HG02588 (cell line): ENCODE data around the gene CLCNKB.
"Not testable (repeated sequence)": the region's sequence is repeated elsewhere in the genome, so short reads cannot be mapped to it uniquely, and the experiment has no call there.

ENCODE experiments used
- ATAC-seq: cut with Tn5 transposase; IDR thresholded peaks from one replicate; pipeline ENCODE4 v1.9.1; 2021; ENCODE audit warnings: mild to moderate bottlenecking, moderate library complexity; ENCODE audit not compliant: unreplicated experiment

The CLCNKB gene

DNA sequence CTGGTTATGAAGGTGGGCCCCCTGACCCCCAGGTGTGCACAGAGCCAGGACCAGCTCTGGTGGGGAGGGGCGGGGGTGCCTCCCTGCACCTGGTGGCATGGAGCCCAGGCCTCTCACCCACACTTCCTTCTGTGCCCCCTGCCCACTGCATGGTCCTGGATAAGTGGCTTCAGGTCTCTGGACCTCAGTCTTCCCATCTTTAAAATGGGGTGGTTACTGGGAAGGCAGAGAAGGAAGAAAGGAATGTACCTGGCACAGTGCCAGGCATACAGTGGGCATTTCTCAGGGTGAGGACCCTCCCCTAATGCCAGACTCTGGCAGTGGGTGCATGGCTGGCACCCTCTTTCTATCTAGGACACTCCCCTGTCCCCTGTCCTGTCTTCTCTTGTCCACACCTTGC, 14.3 kb upstream of the CLCNKB start:
- ATAC-seq = no peak

DNA sequence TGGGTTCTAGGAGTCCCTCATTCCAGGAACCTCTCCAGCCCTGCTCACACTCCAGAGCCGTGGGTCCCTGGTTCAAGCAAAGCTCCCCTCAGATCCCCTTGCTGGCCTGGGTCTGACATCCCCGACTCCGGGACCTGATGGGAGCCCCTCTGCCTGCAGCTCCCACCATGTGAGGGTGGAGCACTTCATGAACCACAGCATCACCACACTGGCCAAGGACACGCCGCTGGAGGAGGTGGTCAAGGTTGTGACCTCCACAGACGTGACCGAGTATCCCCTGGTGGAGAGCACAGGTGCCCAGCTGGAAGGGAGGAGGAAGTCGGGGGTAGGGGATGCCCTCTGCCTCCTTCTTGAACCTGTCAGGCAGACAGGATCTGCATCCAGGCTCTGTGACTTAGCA, 12.0 kb upstream of the CLCNKB start:
- no peak for ATAC-seq

DNA sequence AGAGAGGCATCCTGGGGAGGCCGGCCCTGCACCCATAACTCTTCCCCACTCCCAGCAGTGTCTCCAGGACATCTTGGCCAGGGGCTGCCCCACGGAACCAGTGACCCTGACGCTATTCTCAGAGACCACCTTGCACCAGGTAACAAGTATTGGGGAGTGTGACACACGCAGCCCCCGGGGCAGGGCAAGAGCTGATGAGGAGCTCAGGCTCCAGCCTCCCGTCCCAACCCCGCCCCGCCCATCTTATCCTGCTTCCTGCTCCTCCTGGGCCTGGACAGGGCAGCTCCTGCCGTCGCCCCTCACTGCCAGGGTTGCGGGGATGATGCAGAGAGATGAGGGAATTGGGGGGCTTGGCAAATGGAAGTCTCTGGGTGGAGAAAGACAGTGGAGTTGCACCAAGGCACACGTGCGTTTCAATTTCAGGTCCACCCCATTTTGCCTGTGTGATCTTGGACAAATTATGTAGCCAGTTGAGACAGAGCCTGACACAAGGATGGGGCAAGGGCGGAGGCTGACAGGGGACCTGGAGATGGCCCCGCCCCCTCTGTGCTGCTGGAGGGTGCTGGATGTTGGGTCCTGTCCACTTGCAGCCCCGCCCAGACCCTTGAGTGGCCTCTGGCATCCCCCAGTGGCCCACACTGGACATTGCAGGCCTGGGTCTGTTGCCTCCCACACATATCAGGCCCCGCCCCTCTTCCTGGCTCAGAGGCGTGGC, 11.0 kb upstream of the CLCNKB start:
- peak; percentile 69 for ATAC-seq

DNA sequence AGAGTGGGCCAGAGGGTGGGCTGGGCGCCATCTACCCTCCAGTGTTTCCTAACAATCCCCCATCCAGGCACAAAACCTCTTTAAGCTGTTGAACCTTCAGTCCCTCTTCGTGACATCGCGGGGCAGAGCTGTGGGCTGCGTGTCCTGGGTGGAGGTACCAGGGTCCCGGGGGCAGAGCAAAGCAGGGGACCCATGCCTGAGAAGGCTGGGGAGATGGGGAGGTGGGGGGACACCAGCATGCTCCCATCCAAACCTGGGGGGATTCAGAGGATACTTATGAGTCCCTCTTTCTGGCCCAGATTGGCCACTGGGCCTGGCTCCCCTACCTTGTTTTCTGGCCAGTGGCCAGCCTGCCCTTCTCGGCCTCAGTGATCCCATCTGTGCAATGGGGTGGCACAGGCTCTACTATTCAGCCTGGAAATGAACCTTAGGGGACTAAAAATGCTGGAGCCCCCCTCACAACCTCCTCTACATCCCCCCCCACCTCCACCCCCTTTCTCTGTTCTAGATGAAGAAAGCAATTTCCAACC, 10.4 kb upstream of the CLCNKB start:
- not testable (repeated sequence) for ATAC-seq

DNA sequence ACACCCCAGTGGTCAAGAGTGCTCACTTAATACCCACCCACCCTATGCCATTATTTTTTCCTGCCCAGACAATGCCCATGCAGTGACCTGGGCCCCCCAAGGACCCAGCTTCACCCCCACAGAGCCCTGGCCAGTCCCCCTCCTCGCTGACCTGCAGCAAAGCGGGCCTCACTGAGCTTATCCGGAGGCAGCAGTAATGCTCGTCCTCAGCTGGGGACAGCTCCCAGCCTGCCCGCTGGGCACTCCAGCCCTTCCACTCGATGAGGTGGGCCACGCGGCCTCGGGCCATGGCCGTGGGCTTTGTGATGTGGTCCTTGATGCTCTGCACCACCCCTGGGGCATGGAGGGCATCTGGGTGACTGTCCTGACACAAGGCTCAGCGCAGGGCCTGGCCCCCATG, 7.1 kb upstream of the CLCNKB start:
- ATAC-seq = not testable (repeated sequence)

DNA sequence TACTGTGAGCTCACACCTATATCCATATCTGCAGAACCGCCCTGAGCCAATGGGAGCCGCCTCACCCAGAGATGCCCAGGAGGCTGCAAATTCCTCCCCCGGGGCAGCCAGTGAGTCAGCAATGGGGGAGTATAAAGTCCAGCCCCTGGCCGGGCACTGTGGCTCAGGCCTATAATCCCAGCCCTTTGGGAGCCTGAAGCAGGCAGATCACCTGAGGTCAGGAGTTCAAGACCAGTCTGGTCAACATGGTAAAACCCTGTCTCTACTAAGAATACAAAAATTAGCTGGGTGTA, 5.0 kb upstream of the CLCNKB start:
- ATAC-seq = no peak

DNA sequence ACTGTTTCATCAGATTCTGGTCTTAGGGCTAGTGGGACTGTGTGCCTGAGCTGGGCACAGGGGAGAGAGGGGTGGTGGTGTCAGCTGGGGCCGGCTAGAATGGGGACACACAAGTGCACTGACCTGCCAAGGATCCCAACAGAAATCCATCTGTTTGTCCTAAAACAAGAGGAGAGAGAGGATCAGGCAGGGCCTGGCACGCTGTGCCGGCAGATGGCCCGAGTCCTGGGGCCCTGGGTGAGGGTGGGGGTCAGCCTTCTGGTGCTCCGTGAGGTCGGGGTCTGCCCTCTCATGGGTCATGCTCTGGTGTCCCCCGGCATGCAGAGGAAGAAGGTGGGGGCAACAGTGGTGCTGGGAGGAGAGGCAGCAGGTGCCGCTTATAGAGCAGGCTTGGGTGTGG, 3.7 kb upstream of the CLCNKB start:
- ATAC-seq = not testable (repeated sequence)

DNA sequence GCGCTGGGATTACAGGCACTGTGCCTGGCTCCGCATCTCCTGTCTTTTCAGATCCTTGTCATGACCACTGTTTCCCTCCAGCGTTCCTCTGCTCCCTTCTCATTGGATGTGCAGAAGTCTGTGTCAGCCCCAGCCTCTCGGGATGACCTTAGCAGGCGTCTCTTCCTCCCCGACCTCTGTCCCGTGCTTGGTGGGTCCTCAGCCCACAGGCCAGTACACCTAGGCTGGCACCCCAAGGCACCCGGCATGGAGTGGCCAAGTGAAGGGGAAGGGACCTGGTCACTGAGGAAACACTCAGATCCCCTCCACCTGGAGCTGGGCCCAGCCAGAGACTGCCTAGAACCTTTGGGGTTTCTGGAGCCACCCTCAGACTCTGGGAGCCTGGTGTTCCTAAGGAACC, 2.4 kb upstream of the CLCNKB start:
- no peak for ATAC-seq

DNA sequence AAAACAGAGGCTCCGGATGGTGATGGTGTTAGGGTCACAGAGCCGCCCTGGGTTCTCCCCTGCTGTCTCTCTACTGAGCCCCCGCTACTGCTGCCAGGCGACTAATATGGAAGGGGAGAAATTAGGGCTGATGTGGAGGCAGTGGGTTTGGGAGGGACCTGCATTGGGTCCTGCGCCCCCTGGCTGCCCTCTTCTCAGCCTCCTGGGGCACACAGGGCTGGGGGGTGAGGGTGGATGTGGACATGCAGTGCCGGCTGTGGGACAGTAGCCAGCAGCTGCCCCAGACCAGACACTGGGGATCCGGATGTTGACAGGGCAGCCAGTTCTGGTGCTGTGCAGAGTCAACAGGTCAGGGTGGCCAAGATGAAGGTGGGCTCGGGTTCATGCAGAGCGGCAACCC, 1.5 kb upstream of the CLCNKB start:
- no peak for ATAC-seq

- ATAC-seq = not testable (repeated sequence)
Measured at GRCh38 chr1:16042654-16043053, 928 bp upstream of the CLCNKB start.

DNA sequence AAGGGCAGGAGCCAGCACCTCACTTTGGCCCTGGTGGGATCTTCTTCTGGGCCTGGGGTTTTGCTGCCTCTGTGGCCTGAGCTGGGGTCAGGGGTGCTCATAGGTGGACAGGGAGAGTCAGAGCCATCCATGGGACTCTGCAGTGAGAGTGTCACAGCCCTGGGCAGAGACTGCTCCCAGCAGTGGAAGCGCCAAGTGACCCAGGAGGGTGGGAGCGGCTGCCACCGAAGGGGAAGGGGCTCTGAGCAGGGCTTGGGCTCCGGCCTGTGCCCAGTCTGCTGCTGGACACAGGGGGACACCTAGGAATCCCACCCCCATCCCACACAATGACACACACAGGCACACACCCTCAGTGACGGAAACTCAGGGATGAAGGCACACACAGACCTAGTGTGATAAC, 368 bp downstream of the CLCNKB start:
- ATAC-seq = no peak

GRCh38 chr1:16046842-16047241, 3.3 kb downstream of the CLCNKB start:
- ATAC-seq = no peak

GRCh38 chr1:16047791-16048475, 4.4 kb downstream of the CLCNKB start:
- no peak for ATAC-seq

GRCh38 chr1:16048573-16049189, 5.1 kb downstream of the CLCNKB start:
- ATAC-seq = no peak

DNA sequence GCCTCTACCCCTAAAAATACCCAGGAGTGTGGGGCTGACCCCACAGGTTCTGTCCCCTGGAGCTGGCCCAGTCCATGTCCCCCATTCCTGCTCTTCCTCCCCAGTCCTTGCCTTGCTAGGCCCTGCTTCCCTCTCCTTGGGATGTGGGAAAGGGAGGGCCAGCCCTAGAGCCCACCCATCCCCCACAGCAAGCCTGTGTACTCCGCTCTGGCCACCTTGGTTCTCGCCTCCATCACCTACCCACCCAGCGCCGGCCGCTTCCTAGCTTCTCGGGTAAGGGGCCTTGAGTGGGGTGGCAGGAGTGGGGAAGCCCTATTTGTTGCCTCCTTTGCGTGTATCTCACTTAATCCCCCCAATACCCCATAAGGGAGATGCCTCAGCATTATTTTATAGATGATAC, 6.7 kb downstream of the CLCNKB start:
- ATAC-seq = no peak

GRCh38 chr1:16051039-16051438, 7.5 kb downstream of the CLCNKB start:
- ATAC-seq = no peak

DNA sequence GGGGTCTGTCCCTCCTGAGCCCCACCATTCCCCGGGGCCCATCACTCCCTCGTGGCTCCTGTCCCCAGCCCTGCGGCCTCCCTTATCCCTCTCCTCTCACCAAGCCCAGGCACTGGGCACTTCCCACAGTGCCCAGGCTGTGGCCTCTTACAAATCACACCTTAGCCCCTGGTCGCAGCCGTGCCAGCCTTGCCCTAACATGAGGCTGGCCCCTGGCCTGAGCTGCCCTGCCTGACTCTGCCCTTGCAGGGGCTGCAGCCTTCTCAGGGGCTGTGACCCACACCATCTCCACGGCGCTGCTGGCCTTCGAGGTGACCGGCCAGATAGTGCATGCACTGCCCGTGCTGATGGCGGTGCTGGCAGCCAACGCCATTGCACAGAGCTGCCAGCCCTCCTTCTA, 8.4 kb downstream of the CLCNKB start:
- ATAC-seq = not testable (repeated sequence)

- ATAC-seq = no peak
Measured at GRCh38 chr1:16053781-16054502, 10.4 kb downstream of the CLCNKB start.

- ATAC-seq = no peak
Measured at GRCh38 chr1:16054598-16055540, 11.3 kb downstream of the CLCNKB start.
